ENCODE measurements around the gene EMP2.
A peak's percentile ranks its signal among the peaks of the same experiment; 100 is the strongest.
"Not testable (repeated sequence)": the region's sequence is repeated elsewhere in the genome, so short reads cannot be mapped to it uniquely, and the experiment has no call there.

Gene EMP2

DNA sequence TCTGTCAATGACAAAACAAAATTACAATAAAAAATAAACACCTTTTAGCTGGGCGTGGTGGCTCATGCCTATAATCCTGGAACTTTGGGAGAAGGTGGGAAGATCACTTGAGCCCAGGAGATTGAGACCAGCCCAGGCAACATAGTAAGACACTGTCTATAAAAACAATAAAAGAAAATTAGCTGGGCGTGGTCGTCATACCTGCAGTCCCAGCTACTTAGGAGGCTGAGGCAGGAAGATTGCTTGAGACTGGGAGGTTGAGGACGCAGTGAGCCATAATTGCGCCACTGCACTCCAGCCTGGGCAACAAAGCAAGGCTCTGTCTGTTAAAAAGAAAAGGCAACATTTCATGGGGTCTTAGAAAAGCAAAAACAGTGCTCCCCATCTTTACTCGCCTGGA lies 32.7 kb downstream of the EMP2 start:
- DNase-seq = no peak

DNA sequence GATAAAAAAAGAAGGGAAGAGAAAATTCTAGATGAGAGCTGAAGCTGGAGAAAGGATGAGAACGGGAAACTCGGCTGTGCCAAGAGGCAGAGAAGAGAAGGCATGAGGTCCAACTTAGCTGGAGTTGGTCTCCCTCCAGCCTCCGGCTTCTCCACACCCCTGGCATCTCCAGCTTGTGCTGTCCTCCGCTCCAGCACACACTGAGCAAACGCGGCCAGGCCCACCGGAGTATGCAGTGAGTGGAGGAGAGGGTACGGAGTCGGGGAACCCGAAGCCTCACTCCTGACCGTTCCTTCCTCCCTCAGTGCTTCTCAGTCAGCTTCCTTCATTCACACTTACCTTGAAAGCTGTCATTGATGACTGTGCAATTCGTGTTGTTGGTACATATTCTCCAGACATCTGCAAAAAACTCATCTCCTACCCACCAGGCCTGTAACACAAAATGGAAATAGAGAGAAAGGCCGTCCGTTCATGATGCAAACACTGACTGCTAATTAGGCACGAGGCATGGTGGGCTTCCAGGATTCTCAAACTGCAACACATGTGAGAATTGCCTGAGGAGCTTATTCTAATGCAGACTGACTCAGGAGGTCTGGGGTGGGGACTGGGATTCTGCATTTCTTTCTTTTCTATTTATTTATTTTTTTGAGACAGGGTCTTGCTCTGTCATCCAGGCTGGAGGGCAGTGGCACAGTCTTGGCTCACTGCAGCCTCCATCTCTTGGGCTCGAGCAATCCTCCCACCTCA lies 37.0 kb downstream of the EMP2 start:
- no peak for DNase-seq

GRCh38 chr16:10541366-10541765 lies 39.0 kb downstream of the EMP2 start:
- DNase-seq = no peak

DNA sequence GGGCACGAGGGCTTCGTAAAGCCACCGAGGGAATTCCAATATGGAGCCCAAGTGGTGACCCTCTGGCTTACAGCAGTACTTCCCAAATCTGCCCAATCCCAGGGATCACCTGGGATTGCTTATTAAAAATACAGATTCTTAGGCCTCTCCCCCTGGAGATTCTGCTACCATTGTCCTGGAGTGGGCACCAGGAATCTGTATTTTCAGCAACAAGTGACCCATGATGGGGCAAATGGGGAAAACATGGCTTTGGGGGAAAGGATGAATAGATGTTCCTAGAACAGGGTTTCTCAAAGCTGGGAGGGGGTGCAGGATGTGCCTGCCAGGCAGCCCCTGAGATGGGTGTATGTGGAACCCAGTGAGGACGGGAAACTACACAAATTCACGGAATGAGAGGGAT lies 40.6 kb downstream of the EMP2 start:
- DNase-seq = no peak

- no peak for DNase-seq
Measured at GRCh38 chr16:10539236-10539635, 41.2 kb downstream of the EMP2 start.

DNA sequence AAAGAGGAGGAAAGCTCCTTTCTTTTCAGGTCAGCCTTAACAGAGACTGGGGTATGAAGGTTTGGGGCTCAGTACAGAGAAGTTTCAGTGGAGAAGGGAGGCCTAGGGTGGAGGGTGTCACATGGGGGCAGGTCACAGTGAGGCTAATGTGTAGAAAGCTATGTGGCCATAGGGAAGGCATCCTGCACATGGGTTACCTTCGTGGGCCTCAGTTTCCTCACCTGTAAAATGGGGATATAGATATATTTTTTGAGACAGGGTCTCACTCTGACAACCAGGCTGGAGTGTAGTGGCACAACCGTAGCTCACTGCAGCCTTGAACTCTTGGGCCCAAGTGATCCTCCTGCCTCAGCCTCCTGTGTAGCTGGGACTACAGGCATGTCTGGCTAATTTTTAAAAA lies 41.8 kb downstream of the EMP2 start:
- no peak for DNase-seq

- no peak for DNase-seq
Measured at GRCh38 chr16:10537946-10538345, 42.5 kb downstream of the EMP2 start.

- no peak for DNase-seq
Measured at GRCh38 chr16:10536814-10537389, 43.5 kb downstream of the EMP2 start.

DNA sequence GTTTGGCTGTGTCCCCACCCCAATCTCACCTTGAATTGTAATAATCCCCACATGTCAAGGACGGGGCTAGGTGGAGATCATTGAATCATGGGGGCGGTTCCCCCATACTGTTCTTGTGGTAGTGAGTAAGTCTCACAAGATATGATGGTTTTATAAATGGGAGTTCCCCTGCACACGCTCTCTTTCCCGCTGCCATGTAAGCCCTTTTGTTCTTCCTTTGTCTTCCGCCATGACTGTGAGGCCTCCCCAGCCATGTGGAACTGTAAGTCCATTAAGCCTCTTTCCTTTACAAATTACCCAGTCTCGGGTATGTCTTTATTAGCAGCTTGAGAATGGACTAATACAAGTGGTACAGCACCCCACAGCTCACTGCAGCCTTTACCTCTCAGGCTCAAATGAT lies 44.1 kb downstream of the EMP2 start:
- not testable (repeated sequence) for DNase-seq

DNA sequence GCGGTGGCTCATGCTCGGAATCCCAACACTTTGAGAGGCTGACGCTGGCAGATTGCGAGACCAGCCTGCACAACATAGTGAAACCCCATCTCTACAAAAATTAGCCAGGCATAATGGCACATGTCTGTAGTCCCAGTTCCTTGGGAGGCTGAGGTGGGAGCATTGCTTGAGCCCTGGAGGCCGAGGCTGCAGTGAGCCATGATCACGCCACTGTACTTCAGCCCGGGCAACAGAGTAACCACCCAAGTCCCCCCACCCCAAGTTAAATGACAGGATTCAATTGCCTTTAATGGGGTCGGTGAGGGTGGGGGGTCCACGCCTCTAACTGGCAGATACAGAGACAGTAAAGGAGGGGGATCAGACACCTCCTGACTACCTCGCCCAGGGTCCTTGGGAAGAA lies 44.9 kb downstream of the EMP2 start:
- no peak for DNase-seq

DNA sequence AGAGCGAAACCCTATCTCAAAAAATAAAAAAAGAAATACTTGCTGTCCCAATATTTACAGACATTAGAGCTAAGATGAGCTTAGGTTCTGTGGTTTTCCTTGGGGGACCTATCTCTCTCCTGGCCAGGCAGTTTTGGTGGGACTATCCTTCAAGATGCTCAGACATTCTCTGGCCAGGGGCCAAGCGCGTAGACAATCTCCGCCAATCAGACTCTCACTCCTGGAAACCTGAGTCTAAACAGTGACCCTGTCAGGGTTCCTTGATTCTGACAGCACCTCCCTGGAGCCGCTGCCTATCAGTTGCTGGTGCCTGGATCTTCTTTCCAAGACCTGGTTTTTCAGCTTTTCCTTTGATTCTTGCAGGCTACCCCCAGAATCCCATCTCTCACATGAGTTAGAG lies 45.6 kb downstream of the EMP2 start:
- no peak for DNase-seq

DNA sequence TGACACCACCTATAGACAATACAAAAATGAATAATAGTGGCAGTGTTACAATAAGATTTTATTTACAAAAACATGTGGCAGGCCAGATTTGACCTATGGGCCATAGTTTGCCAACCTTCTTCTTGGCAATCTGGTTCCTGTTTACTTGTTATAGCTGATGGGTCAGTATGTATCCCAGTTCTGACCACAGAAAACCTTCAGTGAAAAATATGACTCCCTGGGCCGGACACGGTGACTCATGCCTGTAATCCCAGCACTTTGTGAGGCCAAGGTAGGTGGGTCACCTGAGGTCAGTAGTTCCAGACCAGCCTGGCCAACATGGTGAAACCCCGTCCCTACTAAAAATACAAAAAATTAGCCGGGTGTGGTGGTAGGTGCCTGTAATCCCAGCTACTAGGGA lies 46.8 kb downstream of the EMP2 start:
- not testable (repeated sequence) for DNase-seq

- DNase-seq = no peak
Measured at GRCh38 chr16:10531582-10531981, 48.8 kb downstream of the EMP2 start.

DNA sequence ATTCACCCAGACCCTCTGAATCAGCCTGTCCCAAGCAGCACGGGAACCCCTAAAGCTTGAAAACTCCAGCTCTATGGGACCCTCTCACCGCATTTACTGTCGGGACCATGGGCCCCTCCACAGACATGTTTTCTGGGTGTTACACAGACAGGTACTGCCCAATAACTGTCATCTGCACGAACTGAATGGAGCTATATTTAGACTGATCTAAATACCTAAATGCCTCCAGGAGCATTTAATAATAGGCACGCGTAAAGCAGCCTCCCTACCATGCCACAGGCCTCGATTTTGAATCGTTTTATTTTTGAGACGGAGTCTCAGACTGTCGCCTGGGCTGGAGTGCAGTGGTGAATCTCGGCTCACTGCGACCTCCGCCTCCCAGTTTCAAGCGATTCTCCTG lies 49.7 kb downstream of the EMP2 start:
- DNase-seq = no peak

GRCh38 chr16:10529895-10530669 lies 50.3 kb downstream of the EMP2 start:
- DNase-seq = no peak

DNA sequence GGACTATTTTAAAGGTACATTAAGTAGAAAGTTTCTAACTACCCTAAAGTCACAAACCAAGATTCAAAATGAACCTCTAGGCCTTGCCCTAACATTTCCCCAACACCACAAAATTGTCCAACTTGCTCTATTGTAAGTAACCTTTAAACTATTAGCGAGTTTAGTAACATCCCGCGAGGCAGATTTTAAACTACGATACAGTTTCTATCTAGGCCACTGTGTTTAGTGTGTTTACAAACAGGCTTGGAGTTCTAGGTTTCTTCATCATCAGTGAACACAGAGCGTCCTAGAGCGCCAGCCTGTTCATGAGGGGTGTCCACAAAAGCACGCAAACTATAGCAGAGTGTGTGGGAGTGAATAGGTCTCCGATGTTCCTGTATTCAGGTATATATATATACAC lies 51.8 kb downstream of the EMP2 start:
- no peak for DNase-seq

DNA sequence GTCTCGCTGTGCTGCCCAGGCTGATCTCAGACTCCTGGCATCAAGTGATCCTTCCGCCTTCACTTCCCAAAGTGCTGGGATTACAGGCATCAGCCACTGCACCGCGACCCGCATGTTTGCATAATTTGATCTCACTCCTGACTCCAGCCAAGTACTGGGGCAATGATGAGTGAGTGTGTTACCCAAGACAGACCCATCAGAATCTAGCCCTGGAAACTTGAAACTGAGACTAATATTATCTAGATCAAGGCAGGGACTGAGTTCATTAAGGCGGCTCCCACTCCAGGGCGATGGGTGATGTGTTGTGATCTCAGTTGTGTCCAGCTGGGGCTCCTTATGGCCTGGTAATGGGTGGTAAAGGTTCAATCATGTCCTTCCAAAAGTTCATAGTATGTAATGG lies 53.4 kb downstream of the EMP2 start:
- no peak for DNase-seq

DNA sequence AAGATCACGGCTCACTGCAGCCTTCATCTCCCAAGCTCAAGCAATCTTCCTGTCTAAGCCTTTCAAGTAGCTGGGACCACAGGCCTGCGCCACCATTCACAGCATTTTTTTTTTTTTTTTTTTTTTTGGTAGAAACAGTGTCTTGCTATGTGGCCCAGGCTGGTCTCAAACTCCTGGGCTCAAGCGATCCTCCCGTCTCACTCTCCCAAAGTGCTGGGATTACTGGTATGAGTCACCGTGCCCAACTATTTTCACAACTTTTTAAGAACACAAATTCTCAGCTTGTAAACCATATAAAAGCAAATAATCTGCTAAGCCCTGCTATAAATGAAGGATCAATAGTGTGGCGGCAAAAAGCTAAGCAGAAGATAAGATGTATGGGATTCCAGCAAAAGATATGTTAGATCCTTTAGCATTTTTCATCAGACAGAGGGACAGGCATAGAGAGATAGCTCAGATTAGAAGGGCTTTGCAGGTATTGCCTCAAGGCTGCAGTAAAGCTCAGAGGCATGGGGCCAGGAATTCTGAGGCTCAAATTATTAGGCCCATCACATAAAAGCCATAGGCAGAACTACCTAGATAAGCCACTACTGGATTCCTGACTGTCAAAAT lies 55.1 kb downstream of the EMP2 start:
- DNase-seq = no peak

GRCh38 chr16:10522966-10523365 lies 57.4 kb downstream of the EMP2 start:
- DNase-seq = no peak

DNA sequence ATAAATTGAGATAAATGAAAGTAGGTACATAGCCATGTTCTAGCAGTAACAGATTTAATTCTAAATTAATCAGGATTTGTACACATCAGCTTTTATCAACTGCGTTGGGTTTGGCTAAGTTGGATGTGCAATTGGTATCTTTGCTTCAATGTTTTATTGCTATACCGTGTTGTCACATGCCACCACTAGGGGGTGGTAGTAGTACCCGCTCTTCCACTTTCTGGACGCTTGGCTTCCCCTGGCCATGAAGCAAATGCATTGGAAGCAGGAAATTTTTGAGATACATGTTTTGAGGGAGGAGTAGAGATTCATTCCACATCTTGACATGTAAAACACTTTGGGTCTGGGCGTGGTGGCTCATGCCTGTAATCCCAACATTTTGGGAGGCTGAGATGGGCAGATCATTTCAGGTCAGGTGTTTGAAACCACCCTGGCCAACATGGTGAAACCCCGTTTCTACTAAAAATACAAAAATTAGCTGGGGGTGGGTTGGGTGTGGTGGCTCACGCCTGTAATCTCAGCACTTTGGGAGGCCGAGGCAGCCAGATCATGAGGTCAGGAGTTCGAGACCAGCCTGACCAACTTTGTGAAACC lies 58.6 kb downstream of the EMP2 start:
- DNase-seq = peak; percentile 36

- no peak for DNase-seq
Measured at GRCh38 chr16:10520869-10521578, 59.4 kb downstream of the EMP2 start.
